ENCODE measurements around the gene ALK. TPM values are rescaled to one million over a fixed set of nuclear protein-coding genes. Genes with fewer than 3 reads are reported as not detected.

The ALK gene
- total and polyA plus RNA-seq, 10 of the 15 experiments (the other 5 are each of a cell fraction or from before 2014, with no cell fraction given), result 0.11 TPM; not detected in 9

- TF ChIP-seq NFXL1 (IDR thresholded peaks at IDR 0.05; ENCODE audit: borderline replicate concordance), result no peak
- TF ChIP-seq JUNB (IDR thresholded peaks at IDR 0.05), result no peak
Observed at GRCh38 chr2:29389686-29390085, 531.7 kb downstream of the ALK start (continued).

GRCh38 chr2:29388071-29388470 lies 533.3 kb downstream of the ALK start:
- 0% methylated on average over 2 of the region's 2 CpGs for WGBS (ENCODE audit: insufficient coverage, insufficient replicate concordance, low lambda C conversion rate, missing lambda C conversion rate)
- TF ChIP-seq SPI1 (IDR thresholded peaks at IDR 0.05; ENCODE audit: borderline replicate concordance, insufficient read depth, low read depth, low read length), result no peak
- TF ChIP-seq PAX5 (IDR thresholded peaks at IDR 0.05; ENCODE audit: borderline replicate concordance, low read depth, low read length), result no peak
- POLR2A ChIA-PET, result no interaction called here
- H3K27ac ChIP-seq (ENCODE audit: control insufficient read depth, insufficient read depth), result no peak overlapping the region
- H3K4me2 ChIP-seq (ENCODE audit: control insufficient read depth, insufficient read depth), result no peak overlapping the region
- peaks cover 3 to 4% of the 10 kb centered on the region in 2 experiments; a peak in 3 of 4 replicates for H3K27me3 ChIP-seq (replicated peaks in 1 of 2; ENCODE audit: control insufficient read depth in 2 of 2, insufficient read depth in 2 of 2, low read length in 1 of 2)
- H3K4me3 ChIP-seq, result no peak overlapping the region
- no TSS peak for BruUV-seq (replicated peaks)
- H3K9ac ChIP-seq (ENCODE audit: control insufficient read depth, insufficient read depth, low read length), result no peak overlapping the region
- SMC1A ChIA-PET (ENCODE audit: uncharacterized antibody, unreplicated experiment), result interaction anchor here (0.9 kb wide), 1 partner anchor 9 kb away, joined by 3 read pairs; no protein-coding TSS in a partner anchor
- in situ Hi-C loops (cut with MboI), result no loop called here
- H2AFZ ChIP-seq (ENCODE audit: control insufficient read depth, low read depth, low read length), result no peak overlapping the region
- H3K79me2 ChIP-seq (ENCODE audit: control insufficient read depth, insufficient read depth, low read length), result no peaks in the 10 kb centered on the region
- RAD21 ChIA-PET (ENCODE audit: unreplicated experiment), result no interaction called here
- no peak for DNase-seq (ENCODE audit: low read depth, low spot score)
- intact Hi-C loops (cut with micrococcal nuclease; ENCODE audit: unreplicated experiment), result no loop called here
- CTCF ChIA-PET, result interaction anchor here (0.7 to 1.0 kb wide), 2 partner anchors 9 to 366 kb away, joined by 3 read pairs; no protein-coding TSS in a partner anchor
- no peaks in the 10 kb centered on the region for H3K36me3 ChIP-seq (ENCODE audit: control insufficient read depth in 2 of 2, insufficient read depth in 2 of 2, low read length in 1 of 2)
- H3K9me3 ChIP-seq (replicated peaks; ENCODE audit: control insufficient read depth, insufficient read depth, low read length), result no peaks in the 10 kb centered on the region
- no peak for FAIRE-seq
- H3K4me1 ChIP-seq (ENCODE audit: control insufficient read depth, insufficient read depth, low read length), result no peaks in the 10 kb centered on the region
- no peak for ATAC-seq
- H4K20me1 ChIP-seq (ENCODE audit: control insufficient read depth, insufficient read depth), result no peaks in the 10 kb centered on the region

- 5% methylated on average over 2 of the region's 2 CpGs for WGBS (ENCODE audit: insufficient coverage, insufficient replicate concordance, low lambda C conversion rate, missing lambda C conversion rate)
- Histone ChIP-seq H3K4me2 (ENCODE audit: control insufficient read depth, insufficient read depth) (no peak overlapping the region), H3K9me3 (replicated peaks; ENCODE audit: control insufficient read depth, insufficient read depth, low read length) (no peaks in the 10 kb centered on the region), H3K27ac (ENCODE audit: control insufficient read depth, insufficient read depth) (no peak overlapping the region), H3K36me3 (ENCODE audit: control insufficient read depth in 2 of 2, insufficient read depth in 2 of 2, low read length in 1 of 2) (no peaks in the 10 kb centered on the region), H3K27me3 (replicated peaks in 1 of 2; ENCODE audit: control insufficient read depth in 2 of 2, insufficient read depth in 2 of 2, low read length in 1 of 2) (no peaks in the 10 kb centered on the region; a peak in 2 of 4 replicates), H4K20me1 (ENCODE audit: control insufficient read depth, insufficient read depth) (no peaks in the 10 kb centered on the region), H3K4me1 (ENCODE audit: control insufficient read depth, insufficient read depth, low read length) (no peaks in the 10 kb centered on the region), H3K9ac (ENCODE audit: control insufficient read depth, insufficient read depth, low read length) (no peak overlapping the region), H3K79me2 (ENCODE audit: control insufficient read depth, insufficient read depth, low read length) (no peaks in the 10 kb centered on the region), H2AFZ (ENCODE audit: control insufficient read depth, low read depth, low read length) (no peak overlapping the region), H3K4me3 (no peak overlapping the region)
- BruUV-seq (replicated peaks), result no TSS peak
- RAD21 ChIA-PET (ENCODE audit: unreplicated experiment), result no interaction called here
- POLR2A ChIA-PET, result no interaction called here
- ATAC-seq (no peak), FAIRE-seq (no peak), DNase-seq (ENCODE audit: low read depth, low spot score) (no peak)
- in situ Hi-C loops (cut with MboI), result no loop called here
- SMC1A ChIA-PET (ENCODE audit: uncharacterized antibody, unreplicated experiment), result no interaction called here
- CTCF ChIA-PET, result no interaction called here
- intact Hi-C loops (cut with micrococcal nuclease; ENCODE audit: unreplicated experiment), result no loop called here
- no peak for TF ChIP-seq FOXK2 (IDR thresholded peaks at IDR 0.05)
- no peak for TF ChIP-seq RFX5 (IDR thresholded peaks at IDR 0.05; ENCODE audit: low read depth, low read length)
- no peak for TF ChIP-seq EP300 (IDR thresholded peaks at IDR 0.05; ENCODE audit: borderline replicate concordance in 1 of 2, control insufficient read depth in 1 of 2, low read depth in 2 of 2, low read length in 2 of 2)
- no peak for TF ChIP-seq PAX8 (IDR thresholded peaks at IDR 0.05)
- no peak for TF ChIP-seq ATF3 (IDR thresholded peaks at IDR 0.05; ENCODE audit: borderline replicate concordance, extremely low read depth, low read depth, low read length)
- TF ChIP-seq, protein P1, sequence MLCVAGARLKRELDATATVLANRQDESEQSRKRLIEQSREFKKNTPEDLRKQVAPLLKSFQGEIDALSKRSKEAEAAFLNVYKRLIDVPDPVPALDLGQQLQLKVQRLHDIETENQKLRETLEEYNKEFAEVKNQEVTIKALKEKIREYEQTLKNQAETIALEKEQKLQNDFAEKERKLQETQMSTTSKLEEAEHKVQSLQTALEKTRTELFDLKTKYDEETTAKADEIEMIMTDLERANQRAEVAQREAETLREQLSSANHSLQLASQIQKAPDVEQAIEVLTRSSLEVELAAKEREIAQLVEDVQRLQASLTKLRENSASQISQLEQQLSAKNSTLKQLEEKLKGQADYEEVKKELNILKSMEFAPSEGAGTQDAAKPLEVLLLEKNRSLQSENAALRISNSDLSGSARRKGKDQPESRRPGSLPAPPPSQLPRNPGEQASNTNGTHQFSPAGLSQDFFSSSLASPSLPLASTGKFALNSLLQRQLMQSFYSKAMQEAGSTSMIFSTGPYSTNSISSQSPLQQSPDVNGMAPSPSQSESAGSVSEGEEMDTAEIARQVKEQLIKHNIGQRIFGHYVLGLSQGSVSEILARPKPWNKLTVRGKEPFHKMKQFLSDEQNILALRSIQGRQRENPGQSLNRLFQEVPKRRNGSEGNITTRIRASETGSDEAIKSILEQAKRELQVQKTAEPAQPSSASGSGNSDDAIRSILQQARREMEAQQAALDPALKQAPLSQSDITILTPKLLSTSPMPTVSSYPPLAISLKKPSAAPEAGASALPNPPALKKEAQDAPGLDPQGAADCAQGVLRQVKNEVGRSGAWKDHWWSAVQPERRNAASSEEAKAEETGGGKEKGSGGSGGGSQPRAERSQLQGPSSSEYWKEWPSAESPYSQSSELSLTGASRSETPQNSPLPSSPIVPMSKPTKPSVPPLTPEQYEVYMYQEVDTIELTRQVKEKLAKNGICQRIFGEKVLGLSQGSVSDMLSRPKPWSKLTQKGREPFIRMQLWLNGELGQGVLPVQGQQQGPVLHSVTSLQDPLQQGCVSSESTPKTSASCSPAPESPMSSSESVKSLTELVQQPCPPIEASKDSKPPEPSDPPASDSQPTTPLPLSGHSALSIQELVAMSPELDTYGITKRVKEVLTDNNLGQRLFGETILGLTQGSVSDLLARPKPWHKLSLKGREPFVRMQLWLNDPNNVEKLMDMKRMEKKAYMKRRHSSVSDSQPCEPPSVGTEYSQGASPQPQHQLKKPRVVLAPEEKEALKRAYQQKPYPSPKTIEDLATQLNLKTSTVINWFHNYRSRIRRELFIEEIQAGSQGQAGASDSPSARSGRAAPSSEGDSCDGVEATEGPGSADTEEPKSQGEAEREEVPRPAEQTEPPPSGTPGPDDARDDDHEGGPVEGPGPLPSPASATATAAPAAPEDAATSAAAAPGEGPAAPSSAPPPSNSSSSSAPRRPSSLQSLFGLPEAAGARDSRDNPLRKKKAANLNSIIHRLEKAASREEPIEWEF (IDR thresholded peaks at IDR 0.05; ENCODE audit: insufficient replicate concordance, low read depth, low read length), result no peak
- TF ChIP-seq RAD51 (IDR thresholded peaks at IDR 0.05), result no peak
Observed at GRCh38 chr2:29382486-29382885, 538.9 kb downstream of the ALK start.

All from GM12878 (cell line).